GM12891 (cell line): Measurements from ENCODE around the gene PNPLA7.

Experiments
- DNase-seq: peaks from one replicate; pipeline ENCODE4 v3.0.0; 2011; ENCODE audit warnings: low spot score; ENCODE audit not compliant: insufficient read length
- FAIRE-seq: peaks from 2 replicates; lab custom pipeline; 2011; peaks lifted over from hg19 to GRCh38; lab: Jason Lieb, UNC
- PAX5 ChIP-seq: IDR thresholded peaks from 2 replicates; pipeline ENCODE4 v1.6.1; 2011; ENCODE audit warnings: low read length, moderate library complexity, mild to moderate bottlenecking; ENCODE audit not compliant: insufficient read depth, severe bottlenecking
- POLR2A ChIP-seq: IDR thresholded peaks from 2 replicates; pipeline ENCODE4 v1.6.1; 2011; ENCODE audit warnings: low read depth, low read length, control low read depth
- POLR2AphosphoS5 ChIP-seq: IDR thresholded peaks from 2 replicates; pipeline ENCODE4 v1.6.1; 2011; ENCODE audit warnings: low read depth, low read length, control low read depth
- POU2F2 ChIP-seq: IDR thresholded peaks from 2 replicates; pipeline ENCODE4 v1.6.1; 2011; ENCODE audit warnings: low read depth, mild to moderate bottlenecking, control low read depth, low read length, moderate library complexity
- SPI1 ChIP-seq: IDR thresholded peaks from 2 replicates; pipeline ENCODE4 v1.6.1; 2011; ENCODE audit warnings: low read depth, low read length, control low read depth
- TAF1 ChIP-seq: IDR thresholded peaks from 2 replicates; pipeline ENCODE4 v1.6.1; 2011; ENCODE audit warnings: low read depth, low read length, control low read depth

Gene PNPLA7

GRCh38 chr9:137449931-137450538 is 100.2 kb downstream of the PNPLA7 start:
- TF ChIP-seq POU2F2 (no peak), POLR2AphosphoS5 (no peak), PAX5 (no peak), SPI1 (no peak), TAF1 (no peak), POLR2A (no peak)
- DNase-seq (no peak), FAIRE-seq (no peak)

- FAIRE-seq, result no peak
- TF ChIP-seq SPI1 (no peak), POLR2A (no peak), POLR2AphosphoS5 (no peak), TAF1 (no peak), POU2F2 (no peak), PAX5 (no peak)
- DNase-seq, result no peak
These were observed 100.9 kb downstream of the PNPLA7 start for GRCh38 chr9:137449081-137449844.

GRCh38 chr9:137448602-137448962 is 101.6 kb downstream of the PNPLA7 start:
- FAIRE-seq, result no peak
- TF ChIP-seq TAF1, result no peak
- TF ChIP-seq POLR2AphosphoS5, result no peak
- no peak for TF ChIP-seq POLR2A
- TF ChIP-seq POU2F2, result no peak
- no peak for TF ChIP-seq PAX5
- TF ChIP-seq SPI1, result no peak

GRCh38 chr9:137447722-137448601 is 102.2 kb downstream of the PNPLA7 start:
- no peak for TF ChIP-seq SPI1
- TF ChIP-seq POU2F2, result no peak
- TF ChIP-seq POLR2AphosphoS5, result no peak
- no peak for TF ChIP-seq PAX5
- no peak for TF ChIP-seq TAF1
- no peak for TF ChIP-seq POLR2A
- FAIRE-seq (no peak), DNase-seq (no peak)

More at GRCh38 chr9:137448602-137448962, 101.6 kb downstream of the PNPLA7 start:
- DNase-seq, result no peak

GRCh38 chr9:137446851-137447471 is 103.2 kb downstream of the PNPLA7 start:
- TF ChIP-seq POLR2A (no peak), PAX5 (no peak), SPI1 (no peak), POU2F2 (no peak), TAF1 (no peak), POLR2AphosphoS5 (no peak)
- FAIRE-seq (no peak), DNase-seq (no peak)

GRCh38 chr9:137445930-137446431 is 104.2 kb downstream of the PNPLA7 start:
- FAIRE-seq (no peak), DNase-seq (no peak)

GRCh38 chr9:137445275-137445807 is 104.9 kb downstream of the PNPLA7 start:
- DNase-seq (peak; percentile 92), FAIRE-seq (peak; percentile 84)
- no peak for TF ChIP-seq PAX5
- no peak for TF ChIP-seq POU2F2
- no peak for TF ChIP-seq SPI1
- TF ChIP-seq POLR2AphosphoS5, result no peak
- TF ChIP-seq POLR2A, result no peak
- TF ChIP-seq TAF1, result no peak

More at GRCh38 chr9:137445930-137446431, 104.2 kb downstream of the PNPLA7 start:
- no peak for TF ChIP-seq POLR2AphosphoS5
- TF ChIP-seq POU2F2, result no peak
- TF ChIP-seq TAF1, result no peak
- no peak for TF ChIP-seq SPI1
- no peak for TF ChIP-seq PAX5
- TF ChIP-seq POLR2A, result no peak

- DNase-seq, result no peak
- FAIRE-seq, result no peak
- TF ChIP-seq PAX5, result no peak
- no peak for TF ChIP-seq POU2F2
- no peak for TF ChIP-seq POLR2AphosphoS5
- no peak for TF ChIP-seq POLR2A
- no peak for TF ChIP-seq SPI1
- TF ChIP-seq TAF1, result no peak
These were observed 106.0 kb downstream of the PNPLA7 start for GRCh38 chr9:137444106-137444790.
